Measurements from ENCODE around the gene PRIM2.
A peak's percentile ranks its signal among the peaks of the same experiment; 100 is the strongest.
"Not testable (repeated sequence)": the region's sequence is repeated elsewhere in the genome, so short reads cannot be mapped to it uniquely, and the experiment has no call there.

PRIM2 gene

GRCh38 chr6:57310095-57310816 lies 7.2 kb upstream of the PRIM2 start:
- peak; percentile 35 for DNase-seq (ENCODE audit: low read depth, low spot score)

- no peak for DNase-seq (ENCODE audit: low read depth, low spot score)
Measured at GRCh38 chr6:57310817-57311157, 6.6 kb upstream of the PRIM2 start.

- DNase-seq (ENCODE audit: low read depth, low spot score) = not testable (repeated sequence)
Measured at GRCh38 chr6:57311300-57312003, 6.0 kb upstream of the PRIM2 start.

- DNase-seq (ENCODE audit: low read depth, low spot score) = no peak
Measured at GRCh38 chr6:57312004-57312345, 5.5 kb upstream of the PRIM2 start.

- DNase-seq (ENCODE audit: low read depth, low spot score) = no peak
Measured at GRCh38 chr6:57313009-57313408, 4.4 kb upstream of the PRIM2 start.

GRCh38 chr6:57313711-57314471 lies 3.5 kb upstream of the PRIM2 start:
- peak; percentile 95 for DNase-seq (ENCODE audit: low read depth, low spot score)

GRCh38 chr6:57315111-57315510 lies 2.3 kb upstream of the PRIM2 start:
- no peak for DNase-seq (ENCODE audit: low read depth, low spot score)

GRCh38 chr6:57315851-57316250 lies 1.6 kb upstream of the PRIM2 start:
- no peak for DNase-seq (ENCODE audit: low read depth, low spot score)

GRCh38 chr6:57316581-57317059 lies 810 bp upstream of the PRIM2 start:
- peak; percentile 95 for DNase-seq (ENCODE audit: low read depth, low spot score)

- peak; percentile 16 for DNase-seq (ENCODE audit: low read depth, low spot score)
Measured at GRCh38 chr6:57324538-57324937, 7.1 kb downstream of the PRIM2 start.

GRCh38 chr6:57327311-57327710 lies 9.9 kb downstream of the PRIM2 start:
- no peak for DNase-seq (ENCODE audit: low read depth, low spot score)

GRCh38 chr6:57328074-57328473 lies 10.6 kb downstream of the PRIM2 start:
- no peak for DNase-seq (ENCODE audit: low read depth, low spot score)

- no peak for DNase-seq (ENCODE audit: low read depth, low spot score)
Measured at GRCh38 chr6:57329933-57330332, 12.5 kb downstream of the PRIM2 start.

GRCh38 chr6:57342148-57342669 lies 24.8 kb downstream of the PRIM2 start:
- DNase-seq (ENCODE audit: low read depth, low spot score) = no peak

- not testable (repeated sequence) for DNase-seq (ENCODE audit: low read depth, low spot score)
Measured at GRCh38 chr6:57343342-57343741, 25.9 kb downstream of the PRIM2 start.

- not testable (repeated sequence) for DNase-seq (ENCODE audit: low read depth, low spot score)
Measured at GRCh38 chr6:57346715-57347114, 29.3 kb downstream of the PRIM2 start.

- not testable (repeated sequence) for DNase-seq (ENCODE audit: low read depth, low spot score)
Measured at GRCh38 chr6:57347597-57347996, 30.2 kb downstream of the PRIM2 start.

GRCh38 chr6:57350443-57350842 lies 33.0 kb downstream of the PRIM2 start:
- DNase-seq (ENCODE audit: low read depth, low spot score) = not testable (repeated sequence)

- not testable (repeated sequence) for DNase-seq (ENCODE audit: low read depth, low spot score)
Measured at GRCh38 chr6:57352596-57352995, 35.2 kb downstream of the PRIM2 start.

- not testable (repeated sequence) for DNase-seq (ENCODE audit: low read depth, low spot score)
Measured at GRCh38 chr6:57358319-57358718, 40.9 kb downstream of the PRIM2 start.

- DNase-seq (ENCODE audit: low read depth, low spot score) = not testable (repeated sequence)
Measured at GRCh38 chr6:57359766-57360165, 42.3 kb downstream of the PRIM2 start.

GRCh38 chr6:57362340-57362739 lies 44.9 kb downstream of the PRIM2 start:
- DNase-seq (ENCODE audit: low read depth, low spot score) = not testable (repeated sequence)
